ENCODE results near the gene AURKB. TPM values are rescaled to one million over a fixed set of nuclear protein-coding genes. Genes with fewer than 3 reads are reported as not detected.
A peak's percentile ranks its signal among the peaks of the same experiment; 100 is the strongest.

AURKB gene
- total and polyA plus RNA-seq, 2 of the 13 experiments (the other 11 are each of a cell fraction or from before 2014, with no cell fraction given): 29.5 to 75.3 TPM

DNA sequence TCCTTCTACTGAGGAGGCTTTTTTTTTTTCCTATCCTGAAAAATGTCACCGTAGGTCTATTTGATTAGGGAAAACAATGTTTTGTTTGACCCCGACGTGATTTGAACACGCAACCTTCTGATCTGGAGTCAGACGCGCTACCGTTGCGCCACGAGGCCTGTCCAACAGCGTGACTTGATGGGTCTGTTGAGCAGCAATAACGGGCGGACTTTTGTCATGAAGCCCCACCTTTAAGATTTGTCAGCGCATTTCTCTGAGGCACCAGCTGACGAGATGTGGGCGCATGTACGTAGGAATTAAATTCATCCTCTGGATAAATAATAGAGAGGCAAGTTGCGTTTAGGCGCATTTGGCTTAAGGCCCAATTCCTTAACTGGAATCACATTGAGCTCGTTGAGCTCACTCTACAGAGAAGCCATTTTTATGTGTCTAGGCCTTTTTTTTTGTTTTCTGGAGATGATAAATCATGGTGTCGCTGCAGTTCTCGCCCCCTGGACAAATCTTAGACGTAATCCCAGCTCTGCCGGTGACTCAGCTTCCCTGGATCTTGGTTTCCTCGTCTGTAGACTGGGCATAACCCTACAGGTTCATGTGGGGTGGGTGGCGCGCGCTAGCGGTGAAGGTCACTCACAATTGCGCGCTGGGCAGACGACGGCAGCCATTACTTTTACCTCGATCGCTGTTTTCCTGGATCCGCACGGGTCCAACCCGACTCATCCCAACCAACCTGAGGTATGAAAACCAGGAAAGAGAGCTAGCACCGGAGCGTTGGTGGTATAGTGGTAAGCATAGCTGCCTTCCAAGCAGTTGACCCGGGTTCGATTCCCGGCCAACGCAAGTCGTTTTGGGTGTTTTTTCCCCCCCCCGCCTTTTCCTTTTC lies 10.6 kb upstream of the AURKB start (continued):
- no peak for TF ChIP-seq PHB2 (IDR thresholded peaks at IDR 0.05; ENCODE audit: partially characterized antibody)
- peak; percentile 94 for TF ChIP-seq ZNF670 (CRISPR knock-in tag; IDR thresholded peaks at IDR 0.05; ENCODE audit: borderline replicate concordance)
- no peak for TF ChIP-seq ZNF879 (CRISPR knock-in tag; IDR thresholded peaks at IDR 0.05)
- TF ChIP-seq, protein P1, sequence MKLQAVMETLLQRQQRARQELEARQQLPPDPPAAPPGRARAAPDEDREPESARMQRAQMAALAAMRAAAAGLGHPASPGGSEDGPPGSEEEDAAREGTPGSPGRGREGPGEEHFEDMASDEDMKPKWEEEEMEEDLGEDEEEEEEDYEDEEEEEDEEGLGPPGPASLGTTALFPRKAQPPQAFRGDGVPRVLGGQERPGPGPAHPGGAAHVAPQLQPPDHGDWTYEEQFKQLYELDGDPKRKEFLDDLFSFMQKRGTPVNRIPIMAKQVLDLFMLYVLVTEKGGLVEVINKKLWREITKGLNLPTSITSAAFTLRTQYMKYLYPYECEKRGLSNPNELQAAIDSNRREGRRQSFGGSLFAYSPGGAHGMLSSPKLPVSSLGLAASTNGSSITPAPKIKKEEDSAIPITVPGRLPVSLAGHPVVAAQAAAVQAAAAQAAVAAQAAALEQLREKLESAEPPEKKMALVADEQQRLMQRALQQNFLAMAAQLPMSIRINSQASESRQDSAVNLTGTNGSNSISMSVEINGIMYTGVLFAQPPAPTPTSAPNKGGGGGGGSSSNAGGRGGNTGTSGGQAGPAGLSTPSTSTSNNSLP (IDR thresholded peaks at IDR 0.05; ENCODE audit: low read depth, low read length): peak; percentile 83
- TF ChIP-seq, protein P2, sequence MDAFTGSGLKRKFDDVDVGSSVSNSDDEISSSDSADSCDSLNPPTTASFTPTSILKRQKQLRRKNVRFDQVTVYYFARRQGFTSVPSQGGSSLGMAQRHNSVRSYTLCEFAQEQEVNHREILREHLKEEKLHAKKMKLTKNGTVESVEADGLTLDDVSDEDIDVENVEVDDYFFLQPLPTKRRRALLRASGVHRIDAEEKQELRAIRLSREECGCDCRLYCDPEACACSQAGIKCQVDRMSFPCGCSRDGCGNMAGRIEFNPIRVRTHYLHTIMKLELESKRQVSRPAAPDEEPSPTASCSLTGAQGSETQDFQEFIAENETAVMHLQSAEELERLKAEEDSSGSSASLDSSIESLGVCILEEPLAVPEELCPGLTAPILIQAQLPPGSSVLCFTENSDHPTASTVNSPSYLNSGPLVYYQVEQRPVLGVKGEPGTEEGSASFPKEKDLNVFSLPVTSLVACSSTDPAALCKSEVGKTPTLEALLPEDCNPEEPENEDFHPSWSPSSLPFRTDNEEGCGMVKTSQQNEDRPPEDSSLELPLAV (CRISPR knock-in tag; conservative IDR thresholded peaks at IDR 0.05; ENCODE audit: low read depth): no peak
- TF ChIP-seq NPAS2 (CRISPR knock-in tag; IDR thresholded peaks at IDR 0.05; ENCODE audit: borderline replicate concordance): 0 out of 2 replicates have a peak, but pooled peaks have one; percentile 44
- peak; percentile 44; the same call in 1 of the 2 replicates for TF ChIP-seq SNAPC2 (CRISPR knock-in tag; IDR thresholded peaks at IDR 0.05)
- no peak for TF ChIP-seq NCOA5 (CRISPR knock-in tag; IDR thresholded peaks at IDR 0.05)
- TF ChIP-seq, protein P3, sequence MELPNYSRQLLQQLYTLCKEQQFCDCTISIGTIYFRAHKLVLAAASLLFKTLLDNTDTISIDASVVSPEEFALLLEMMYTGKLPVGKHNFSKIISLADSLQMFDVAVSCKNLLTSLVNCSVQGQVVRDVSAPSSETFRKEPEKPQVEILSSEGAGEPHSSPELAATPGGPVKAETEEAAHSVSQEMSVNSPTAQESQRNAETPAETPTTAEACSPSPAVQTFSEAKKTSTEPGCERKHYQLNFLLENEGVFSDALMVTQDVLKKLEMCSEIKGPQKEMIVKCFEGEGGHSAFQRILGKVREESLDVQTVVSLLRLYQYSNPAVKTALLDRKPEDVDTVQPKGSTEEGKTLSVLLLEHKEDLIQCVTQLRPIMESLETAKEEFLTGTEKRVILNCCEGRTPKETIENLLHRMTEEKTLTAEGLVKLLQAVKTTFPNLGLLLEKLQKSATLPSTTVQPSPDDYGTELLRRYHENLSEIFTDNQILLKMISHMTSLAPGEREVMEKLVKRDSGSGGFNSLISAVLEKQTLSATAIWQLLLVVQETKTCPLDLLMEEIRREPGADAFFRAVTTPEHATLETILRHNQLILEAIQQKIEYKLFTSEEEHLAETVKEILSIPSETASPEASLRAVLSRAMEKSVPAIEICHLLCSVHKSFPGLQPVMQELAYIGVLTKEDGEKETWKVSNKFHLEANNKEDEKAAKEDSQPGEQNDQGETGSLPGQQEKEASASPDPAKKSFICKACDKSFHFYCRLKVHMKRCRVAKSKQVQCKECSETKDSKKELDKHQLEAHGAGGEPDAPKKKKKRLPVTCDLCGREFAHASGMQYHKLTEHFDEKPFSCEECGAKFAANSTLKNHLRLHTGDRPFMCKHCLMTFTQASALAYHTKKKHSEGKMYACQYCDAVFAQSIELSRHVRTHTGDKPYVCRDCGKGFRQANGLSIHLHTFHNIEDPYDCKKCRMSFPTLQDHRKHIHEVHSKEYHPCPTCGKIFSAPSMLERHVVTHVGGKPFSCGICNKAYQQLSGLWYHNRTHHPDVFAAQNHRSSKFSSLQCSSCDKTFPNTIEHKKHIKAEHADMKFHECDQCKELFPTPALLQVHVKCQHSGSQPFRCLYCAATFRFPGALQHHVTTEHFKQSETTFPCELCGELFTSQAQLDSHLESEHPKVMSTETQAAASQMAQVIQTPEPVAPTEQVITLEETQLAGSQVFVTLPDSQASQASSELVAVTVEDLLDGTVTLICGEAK (IDR thresholded peaks at IDR 0.05): no peak; the same call in 1 of the 2 replicates
- TF ChIP-seq, protein P3 (CRISPR knock-in tag; IDR thresholded peaks at IDR 0.05): no peak; the same call in 1 of the 2 replicates
- TF ChIP-seq SKI (IDR thresholded peaks at IDR 0.05; ENCODE audit: partially characterized antibody): peak; percentile 66
- TF ChIP-seq PAX8 (CRISPR knock-in tag; IDR thresholded peaks at IDR 0.05; ENCODE audit: borderline replicate concordance): no peak
- TF ChIP-seq ZNF333 (CRISPR knock-in tag; IDR thresholded peaks at IDR 0.05; ENCODE audit: borderline replicate concordance): peak; percentile 57
- TF ChIP-seq ZNF430 (CRISPR knock-in tag; IDR thresholded peaks at IDR 0.05): no peak

Measured in HepG2 (cell line).